GM12874 (cell line): ENCODE data around the gene CEP290.

ENCODE experiments used
- CTCF ChIP-seq: IDR thresholded peaks from 2 replicates; pipeline ENCODE4 v1.5.1; 2011; ENCODE audit warnings: low read depth, mild to moderate bottlenecking, control low read depth, low read length, moderate library complexity; ENCODE audit not compliant: insufficient read depth

The CEP290 gene

GRCh38 chr12:88111074-88111652 lies 30.7 kb downstream of the CEP290 start:
- no peak for TF ChIP-seq CTCF

GRCh38 chr12:88108021-88108420 lies 33.9 kb downstream of the CEP290 start:
- TF ChIP-seq CTCF = no peak

GRCh38 chr12:88093573-88093972 lies 48.3 kb downstream of the CEP290 start:
- no peak for TF ChIP-seq CTCF

GRCh38 chr12:88092771-88093170 lies 49.1 kb downstream of the CEP290 start:
- TF ChIP-seq CTCF = no peak

- no peak for TF ChIP-seq CTCF
Observed at GRCh38 chr12:88084210-88084609, 57.7 kb downstream of the CEP290 start.

- no peak for TF ChIP-seq CTCF
Observed at GRCh38 chr12:88083634-88084033, 58.3 kb downstream of the CEP290 start.

- no peak for TF ChIP-seq CTCF
Observed at GRCh38 chr12:88081247-88081646, 60.6 kb downstream of the CEP290 start.
